GM10248 (cell line): ENCODE measurements around the gene HUS1B.
A peak's percentile ranks its signal among the peaks of the same experiment; 100 is the strongest.

Source experiments
- CTCF ChIA-PET: fragments of 300-600 bp; sonication (Branson Sonifier 250); formaldehyde crosslinking; extraction: SDS; loops from one replicate; lab custom pipeline; 2021; ENCODE audit warnings: antibody characterized with exemption; lab: Yijun Ruan, JAX
- POLR2A ChIA-PET: fragments of 350-650 bp; sonication (Branson Sonifier 250); formaldehyde crosslinking; extraction: SDS; loops from one replicate; lab custom pipeline; 2020; ENCODE audit warnings: antibody characterized with exemption; lab: Yijun Ruan, JAX
- DNase-seq: peaks from one replicate; pipeline ENCODE4 v3.0.0; 2012; ENCODE audit errors: extremely low spot score
- TF ChIP-seq, protein P1 (sequence below): IDR thresholded peaks from 2 replicates; pipeline ENCODE4 v1.5.1; 2012; ENCODE audit warnings: mild to moderate bottlenecking, low read depth; ENCODE audit errors: extremely low read depth, missing control alignments, control extremely low read depth

The HUS1B gene

DNA sequence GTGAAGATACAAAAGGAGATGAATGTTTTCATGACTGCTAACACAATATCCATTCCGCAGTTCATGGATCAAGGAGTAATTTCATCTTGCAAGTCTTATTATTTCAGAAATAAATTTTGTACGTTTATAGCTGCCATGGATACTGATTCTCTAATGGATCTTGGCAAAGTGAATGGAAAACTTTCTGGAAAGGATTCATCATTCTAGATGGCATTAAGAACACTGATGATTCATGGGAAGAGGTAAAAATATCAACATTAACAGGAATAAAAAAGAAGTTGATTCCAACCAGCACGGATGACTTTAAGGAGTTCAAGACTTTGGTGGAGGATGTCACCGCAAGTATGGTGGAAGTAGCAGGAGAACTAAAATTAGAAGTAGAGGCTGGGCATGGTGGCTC, 2.8 kb downstream of the HUS1B start:
- CTCF ChIA-PET = interaction anchor here (2.2 kb wide), 1 partner anchor 61 kb away, joined by 7 read pairs; no protein-coding TSS in a partner anchor
- DNase-seq = no peak
- TF ChIP-seq, protein P1, sequence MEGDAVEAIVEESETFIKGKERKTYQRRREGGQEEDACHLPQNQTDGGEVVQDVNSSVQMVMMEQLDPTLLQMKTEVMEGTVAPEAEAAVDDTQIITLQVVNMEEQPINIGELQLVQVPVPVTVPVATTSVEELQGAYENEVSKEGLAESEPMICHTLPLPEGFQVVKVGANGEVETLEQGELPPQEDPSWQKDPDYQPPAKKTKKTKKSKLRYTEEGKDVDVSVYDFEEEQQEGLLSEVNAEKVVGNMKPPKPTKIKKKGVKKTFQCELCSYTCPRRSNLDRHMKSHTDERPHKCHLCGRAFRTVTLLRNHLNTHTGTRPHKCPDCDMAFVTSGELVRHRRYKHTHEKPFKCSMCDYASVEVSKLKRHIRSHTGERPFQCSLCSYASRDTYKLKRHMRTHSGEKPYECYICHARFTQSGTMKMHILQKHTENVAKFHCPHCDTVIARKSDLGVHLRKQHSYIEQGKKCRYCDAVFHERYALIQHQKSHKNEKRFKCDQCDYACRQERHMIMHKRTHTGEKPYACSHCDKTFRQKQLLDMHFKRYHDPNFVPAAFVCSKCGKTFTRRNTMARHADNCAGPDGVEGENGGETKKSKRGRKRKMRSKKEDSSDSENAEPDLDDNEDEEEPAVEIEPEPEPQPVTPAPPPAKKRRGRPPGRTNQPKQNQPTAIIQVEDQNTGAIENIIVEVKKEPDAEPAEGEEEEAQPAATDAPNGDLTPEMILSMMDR = no peak
- POLR2A ChIA-PET = no interaction called here

GRCh38 chr6:652865-653264, 4.0 kb downstream of the HUS1B start:
- POLR2A ChIA-PET = no interaction called here
- DNase-seq = no peak
- TF ChIP-seq, protein P1 = no peak
- CTCF ChIA-PET = interaction anchor here (0.9 to 2.2 kb wide), 4 partner anchors 17 to 60 kb away, joined by 3 to 7 read pairs (median 4); no protein-coding TSS in a partner anchor

DNA sequence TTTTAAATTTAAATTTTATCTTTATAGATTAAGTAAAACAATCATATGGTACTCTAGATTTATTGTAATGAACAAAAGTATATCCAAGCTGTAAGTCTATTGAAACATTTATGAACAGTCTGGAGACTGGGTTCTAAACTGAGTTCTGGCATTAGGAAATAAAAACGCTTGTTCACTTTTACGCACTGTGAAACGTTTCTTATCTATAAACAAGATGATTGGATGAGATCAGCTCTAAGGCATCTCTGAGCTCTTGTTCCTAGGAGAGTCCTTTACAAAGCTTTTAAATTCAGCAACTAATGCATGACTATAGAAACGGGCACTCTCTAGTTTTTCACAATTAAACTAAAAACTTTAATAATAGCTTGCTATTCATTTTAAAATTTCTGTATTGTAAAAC, 6.8 kb downstream of the HUS1B start:
- TF ChIP-seq, protein P1 = no peak
- ChIA-PET POLR2A (no interaction called here), CTCF (interaction anchor here (1.1 to 1.7 kb wide), 4 partner anchors 10 to 57 kb away, joined by 3 to 6 read pairs (median 4); no protein-coding TSS in a partner anchor)
- no peak for DNase-seq

DNA sequence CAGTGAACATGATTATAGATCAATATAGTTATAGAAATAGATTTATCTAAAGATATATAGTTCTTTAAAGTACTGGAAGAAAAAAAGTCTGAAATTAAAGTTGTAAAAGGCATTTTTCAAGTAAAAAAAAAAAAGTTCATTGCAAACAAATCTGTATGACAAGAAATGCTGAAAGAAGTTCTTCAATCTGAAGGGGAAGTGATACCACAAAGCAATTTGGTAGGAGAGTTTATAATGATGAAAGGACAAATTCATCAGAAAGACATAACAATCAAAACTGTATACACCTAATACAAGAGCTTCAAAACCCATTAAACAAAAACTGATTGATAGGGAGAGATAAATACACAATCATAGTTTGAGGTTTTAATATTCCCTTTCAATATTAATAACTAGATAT, 14.1 kb downstream of the HUS1B start:
- CTCF ChIA-PET = no interaction called here
- no peak for DNase-seq
- TF ChIP-seq, protein P1 = no peak
- POLR2A ChIA-PET = no interaction called here

DNA sequence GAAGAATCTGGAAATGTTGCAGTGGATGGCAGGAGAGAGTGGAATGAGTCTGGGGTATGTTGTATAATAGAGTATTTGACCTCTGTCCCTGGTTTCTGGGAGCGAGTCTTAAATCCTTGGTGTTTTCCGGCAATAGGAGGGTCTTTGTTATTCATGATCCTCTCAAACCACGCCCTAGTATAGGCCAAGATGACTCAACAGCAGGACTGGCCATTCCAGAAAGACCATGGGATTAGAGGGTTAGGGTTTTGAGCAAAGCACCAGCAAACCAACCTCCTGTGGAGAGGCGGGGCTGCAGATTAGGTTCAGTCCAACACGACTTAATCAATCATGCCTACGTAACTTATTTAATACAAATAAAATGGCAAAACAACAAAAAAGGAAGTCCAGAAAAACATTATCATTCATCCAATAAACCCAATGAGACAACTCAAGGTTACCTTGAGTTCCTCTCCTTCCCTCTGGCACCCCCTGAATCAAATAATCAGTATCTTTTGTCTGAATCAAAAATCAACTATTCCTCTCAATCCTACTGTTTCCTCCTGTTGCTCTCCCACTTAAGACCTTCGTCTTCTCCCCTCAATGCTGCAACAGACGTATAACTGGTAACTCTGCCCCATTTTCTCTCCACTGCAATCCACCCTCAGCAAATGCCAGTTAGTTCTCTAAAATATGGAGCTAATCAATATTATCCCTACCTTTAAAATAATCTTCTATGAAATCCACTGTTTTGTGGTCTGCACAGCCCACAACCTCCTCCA, 15.5 kb downstream of the HUS1B start:
- CTCF ChIA-PET = no interaction called here

DNA sequence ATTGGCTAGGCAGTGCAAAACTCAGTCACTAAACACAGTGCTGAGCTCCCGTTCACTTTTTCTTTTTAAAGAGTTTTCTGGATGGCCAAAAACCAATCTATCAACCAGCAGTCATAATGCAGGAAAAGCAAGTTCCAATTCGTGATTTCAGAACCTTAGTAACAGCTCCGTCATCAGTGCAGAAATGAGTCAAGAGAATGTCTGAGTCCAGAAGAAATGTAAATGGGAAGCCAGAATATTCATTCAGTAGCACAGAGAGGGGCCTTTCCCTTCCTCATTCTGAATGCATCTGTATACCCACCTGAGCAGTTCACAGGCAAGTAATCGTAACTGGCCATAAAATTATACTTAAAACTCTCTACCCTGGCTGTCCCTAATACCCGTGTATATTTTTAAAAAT, 20.4 kb downstream of the HUS1B start:
- TF ChIP-seq, protein P1 = no peak
- DNase-seq = peak; percentile 66
- CTCF ChIA-PET = interaction anchor here (1.0 to 1.1 kb wide), 3 partner anchors 24 to 53 kb away, joined by 3 to 6 read pairs (median 4); no protein-coding TSS in a partner anchor
- POLR2A ChIA-PET = no interaction called here

More for the DNA sequence above, 15.5 kb downstream of the HUS1B start:
- POLR2A ChIA-PET = no interaction called here
- DNase-seq = no peak
- TF ChIP-seq, protein P1 = no peak
